Suppressor macrophage treated with lipopolysaccharide for 1 hour (primary cell): ENCODE measurements around the gene FKBP1B.
"Not testable (repeated sequence)": the region's sequence is repeated elsewhere in the genome, so short reads cannot be mapped to it uniquely, and the experiment has no call there.

Experiments
- DNase-seq, 3 donors: peaks; one replicate each; pipeline ENCODE4 v3.0.0-alpha.2; 2020 to 2022

Gene FKBP1B

DNA sequence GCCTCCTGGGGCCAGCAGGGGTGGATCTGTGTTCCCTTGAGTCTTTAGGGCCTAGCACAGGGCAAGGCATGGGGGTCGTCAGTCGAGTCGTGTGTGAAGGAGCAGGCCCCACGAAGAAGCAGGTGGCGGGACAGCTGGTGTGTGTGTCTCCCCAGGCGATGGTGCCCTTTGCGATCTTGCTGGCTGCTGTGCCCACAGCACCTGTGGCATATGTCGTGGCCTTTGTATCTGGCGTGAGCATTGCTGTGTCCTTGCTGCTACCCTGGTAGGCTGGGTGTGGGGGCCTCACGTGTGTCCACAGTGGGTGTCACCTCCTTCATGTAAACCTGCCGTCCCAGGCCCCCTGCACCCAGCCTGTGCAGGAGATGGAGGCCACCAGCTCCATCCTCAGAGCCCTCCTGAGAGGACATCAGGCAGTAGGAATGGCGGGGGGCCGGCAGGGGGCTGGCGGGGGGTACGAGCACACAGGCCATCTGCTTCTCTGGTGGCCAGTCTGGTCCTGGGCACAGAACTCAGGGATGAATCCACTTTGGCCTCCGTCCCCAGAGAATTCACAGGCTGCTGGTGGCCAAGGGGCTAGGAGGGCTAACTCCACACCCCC, 26.5 kb upstream of the FKBP1B start:
- no peak for DNase-seq

DNA sequence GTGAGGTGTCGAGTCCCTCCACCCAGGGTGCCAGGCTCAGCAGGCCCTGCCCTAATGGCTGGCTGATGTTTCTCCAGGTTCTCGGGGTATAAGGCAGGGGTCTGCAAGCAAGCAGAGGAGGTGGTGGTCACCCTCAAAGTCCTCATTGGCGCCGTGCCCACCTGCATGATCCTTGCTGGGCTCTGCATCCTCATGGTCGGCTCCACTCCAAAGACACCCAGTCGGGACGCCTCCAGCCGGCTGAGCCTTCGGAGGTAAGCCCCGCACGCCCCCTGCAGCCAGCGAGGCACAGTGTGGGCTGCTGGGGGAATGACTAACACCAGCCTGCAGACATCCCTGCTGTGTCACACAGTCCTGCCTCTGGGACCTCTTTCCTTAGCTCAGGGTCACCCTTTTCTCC, 25.5 kb upstream of the FKBP1B start:
- DNase-seq = no peak

DNA sequence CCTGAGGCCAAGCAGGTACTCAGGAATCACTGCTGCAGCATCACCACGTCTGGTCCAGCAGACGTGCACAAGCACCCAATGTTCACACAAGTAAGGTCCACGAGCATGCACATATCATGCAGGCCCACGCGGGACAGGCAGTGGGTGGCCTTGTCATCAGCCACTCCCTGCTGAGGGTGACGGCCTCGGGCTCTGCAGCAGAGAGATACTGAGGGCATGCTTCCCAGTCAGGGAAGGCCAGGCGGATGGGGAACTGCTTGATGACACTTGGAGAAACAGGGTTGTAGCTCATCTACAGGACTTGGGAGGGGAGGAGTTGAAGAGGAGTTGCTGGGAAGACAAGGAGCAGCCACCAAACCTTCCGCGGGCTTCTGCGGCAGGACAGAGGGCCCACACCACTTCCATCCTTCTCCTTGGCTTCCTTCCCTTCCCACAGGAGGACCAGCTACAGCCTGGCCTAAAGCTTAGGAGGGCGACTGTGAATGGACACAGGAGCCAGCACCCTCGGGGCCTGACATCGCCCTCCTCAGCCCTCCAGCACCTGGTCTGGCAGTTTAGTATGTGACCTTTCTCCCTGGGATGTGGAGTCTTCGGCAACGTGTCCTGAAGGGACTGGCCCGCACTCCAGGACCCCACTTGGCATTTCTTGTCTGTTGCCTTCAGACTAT, 24.4 kb upstream of the FKBP1B start:
- no peak for DNase-seq

DNA sequence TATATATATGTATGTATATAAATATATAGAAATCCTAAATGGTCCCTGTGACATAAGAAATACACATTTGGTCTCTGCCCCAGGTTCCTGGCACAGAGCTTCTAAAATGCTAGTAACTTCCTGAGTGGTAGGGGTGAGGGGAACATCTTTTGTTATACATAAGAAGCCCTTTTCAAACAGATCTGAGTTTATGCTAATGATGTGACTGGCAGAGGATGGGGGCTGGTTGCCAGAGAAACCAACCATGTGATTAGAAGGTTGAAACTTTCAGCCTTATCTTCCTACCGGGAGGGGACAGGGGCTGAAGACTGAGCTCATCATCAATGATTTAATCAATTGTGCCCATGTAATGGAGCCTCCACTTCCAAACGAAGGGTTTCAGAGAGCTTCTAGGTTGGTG, 23.3 kb upstream of the FKBP1B start:
- DNase-seq = no peak

DNA sequence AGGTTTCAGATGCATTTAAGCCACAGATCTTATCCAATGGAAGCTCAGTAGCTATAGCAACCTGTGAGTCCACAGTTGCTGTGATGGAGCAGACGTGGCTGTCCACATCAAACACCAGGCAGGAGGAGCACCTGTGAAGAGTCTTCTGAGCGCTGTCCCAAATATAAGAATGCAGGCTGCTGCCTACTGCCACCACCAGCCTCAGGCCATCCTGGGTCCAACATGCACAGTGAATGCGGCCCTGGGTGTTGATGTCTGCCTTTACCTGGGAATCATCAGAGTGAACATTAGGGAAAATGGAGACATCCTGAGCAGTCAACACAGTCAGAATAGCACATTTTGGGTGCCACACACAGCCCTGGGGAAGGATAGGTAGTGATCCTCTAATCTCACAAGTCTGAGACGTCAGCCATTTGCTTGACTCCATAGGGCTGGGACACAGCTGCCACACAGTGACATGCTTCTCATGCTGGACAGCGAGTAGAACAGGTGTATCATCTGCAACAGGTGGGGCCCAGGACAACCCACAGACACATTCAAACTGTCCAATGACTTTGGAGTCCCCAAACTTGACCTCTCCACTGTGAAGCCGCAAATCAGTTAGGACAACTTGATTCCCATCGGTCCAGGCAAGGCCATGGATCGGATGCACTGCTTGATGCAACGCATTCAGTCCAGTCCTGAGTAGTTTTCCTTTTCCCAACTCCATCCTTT, 10.6 kb upstream of the FKBP1B start:
- no peak for DNase-seq

DNA sequence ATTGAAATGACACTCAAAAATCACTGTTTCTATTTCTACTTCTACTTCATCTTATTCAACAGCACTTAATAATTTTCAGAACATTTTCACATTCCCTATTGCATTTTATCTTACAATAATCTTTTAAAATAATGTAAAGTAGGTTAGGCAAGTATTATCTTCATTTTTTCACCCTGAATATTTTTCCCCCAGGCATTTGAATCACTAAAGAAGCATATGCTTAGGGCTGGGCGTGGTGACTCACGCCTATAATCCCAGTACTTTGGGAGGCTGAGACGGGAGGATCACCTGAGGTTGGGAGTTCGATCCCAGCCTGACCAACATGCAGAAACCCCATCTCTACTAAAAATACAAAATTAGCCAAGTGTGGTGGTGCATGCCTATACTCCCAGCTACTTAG, 9.0 kb upstream of the FKBP1B start:
- DNase-seq = no peak

DNA sequence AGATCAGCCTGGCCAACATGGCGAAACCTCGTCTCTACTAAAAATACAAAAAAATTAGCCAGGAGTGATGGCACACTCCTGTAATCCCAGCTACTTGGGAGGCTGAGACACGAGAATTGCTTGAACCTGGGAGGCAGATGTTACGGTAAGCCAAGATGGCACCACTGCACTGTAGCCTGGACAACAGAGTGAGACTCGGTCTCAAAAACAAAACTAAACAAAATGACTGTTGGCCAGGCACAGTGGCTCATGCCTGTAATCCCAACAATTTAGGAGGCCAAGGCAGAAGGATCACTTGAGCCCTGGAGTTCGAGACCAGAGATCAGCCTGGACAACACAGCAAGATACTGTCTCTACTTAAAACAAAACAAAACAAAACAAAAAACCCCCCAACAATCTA, 6.4 kb upstream of the FKBP1B start:
- not testable (repeated sequence) for DNase-seq

DNA sequence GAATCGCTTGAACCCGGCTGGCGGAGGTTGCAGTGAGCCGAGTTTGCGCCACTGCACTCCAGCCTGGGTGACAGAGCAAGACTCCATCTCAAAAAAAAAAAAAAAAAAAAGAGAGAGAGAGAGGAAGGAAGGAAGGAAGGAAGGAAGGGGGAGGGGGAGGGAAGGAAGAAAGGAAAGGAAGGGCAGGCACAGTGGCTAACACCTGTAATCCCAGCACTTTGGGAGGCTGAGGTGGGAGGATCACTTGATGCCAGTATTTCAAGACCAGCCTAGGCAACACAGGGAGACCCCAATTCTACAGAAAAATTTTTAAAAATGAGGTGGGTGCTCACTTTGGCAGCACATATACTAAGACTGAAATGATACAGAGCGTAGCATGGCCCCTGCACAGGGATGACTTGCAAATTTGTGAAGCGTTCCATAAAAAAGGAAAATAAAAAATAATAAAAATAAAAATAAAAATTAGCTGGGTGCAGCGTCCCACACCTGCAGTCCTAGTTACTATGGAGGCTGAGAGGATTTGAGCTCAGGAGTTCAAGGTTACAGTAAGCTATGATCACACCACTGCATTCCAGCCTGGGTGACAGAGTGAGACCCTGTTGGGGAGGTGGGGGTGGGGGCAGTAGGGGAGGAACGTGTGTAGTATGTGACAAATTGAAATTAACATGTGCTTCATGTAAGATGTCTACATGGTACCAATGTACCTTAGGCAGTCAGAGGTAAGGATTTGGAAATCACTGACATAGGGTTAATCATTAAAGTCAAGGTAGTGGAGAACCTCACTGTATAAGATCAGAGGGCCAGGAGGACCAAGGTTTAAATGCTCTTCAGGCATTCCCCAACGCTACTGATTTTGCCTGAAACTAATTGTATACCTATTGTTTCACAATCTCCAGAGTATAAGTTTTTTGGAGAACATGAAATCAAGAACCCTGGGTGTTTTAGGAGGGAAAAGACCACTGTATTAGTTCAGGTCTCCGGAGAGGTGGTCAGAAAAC, 3.7 kb upstream of the FKBP1B start:
- no peak for DNase-seq

DNA sequence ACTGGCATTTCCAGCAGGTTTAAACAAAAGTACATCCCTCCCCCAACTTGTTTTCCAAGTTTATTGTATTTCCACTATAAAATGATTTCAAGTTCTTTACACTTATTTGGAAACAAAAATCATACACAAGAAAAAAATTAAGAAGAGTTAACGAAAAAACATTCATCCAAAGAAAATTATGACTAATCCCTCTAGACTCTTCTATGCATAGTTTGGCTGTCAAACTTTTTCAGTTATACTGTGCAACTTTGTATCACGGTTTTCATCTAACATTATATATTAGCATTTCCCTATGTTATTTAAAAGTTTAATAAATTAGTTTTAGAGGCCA, 3.0 kb upstream of the FKBP1B start:
- DNase-seq = peak in 1 of 3 donors; percentile 5

DNA sequence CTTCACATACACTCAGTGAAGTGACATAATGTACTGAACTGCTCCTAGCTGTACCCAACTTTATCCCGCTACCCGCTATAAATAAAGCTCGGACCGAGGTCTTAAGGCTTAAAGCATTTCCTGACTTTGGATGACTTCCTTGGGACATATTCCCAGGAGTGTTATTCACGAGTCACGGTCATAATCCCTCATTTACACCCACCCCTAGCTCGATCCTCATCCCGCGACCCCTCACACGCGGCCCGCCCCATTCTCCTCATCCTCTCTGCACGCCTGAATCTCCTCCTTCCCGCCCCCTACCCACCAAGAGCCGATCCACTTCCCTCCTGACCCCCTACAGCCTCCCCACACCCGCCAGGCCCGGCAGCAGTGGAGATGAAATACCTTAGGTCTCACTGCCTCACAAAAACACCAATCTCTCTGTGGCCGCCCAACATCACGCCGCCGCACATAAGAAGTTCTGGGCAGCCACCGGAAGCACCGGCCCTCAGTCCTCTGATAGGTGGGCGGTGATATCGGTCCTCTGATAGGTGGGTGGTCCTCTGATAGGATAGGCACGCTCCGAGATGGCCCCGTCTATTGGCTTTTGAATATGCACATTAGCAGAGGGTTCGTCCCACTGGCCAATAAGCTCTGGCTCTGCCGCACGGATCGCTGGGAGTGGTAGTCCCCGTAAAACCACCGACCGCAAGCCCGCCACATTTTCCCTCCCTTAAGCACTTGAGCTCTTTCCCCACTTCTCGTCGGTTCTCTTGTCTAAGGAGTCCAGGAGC, 2.4 kb upstream of the FKBP1B start, which contains the start of gene WDCP:
Gene WDCP (minus strand): TSS at position 462 of the 773 bp plus-strand sequence. CDS start 7,897 bp downstream, outside the sequence.
- DNase-seq = peak; percentile 96 to 98 (median 97)

DNA sequence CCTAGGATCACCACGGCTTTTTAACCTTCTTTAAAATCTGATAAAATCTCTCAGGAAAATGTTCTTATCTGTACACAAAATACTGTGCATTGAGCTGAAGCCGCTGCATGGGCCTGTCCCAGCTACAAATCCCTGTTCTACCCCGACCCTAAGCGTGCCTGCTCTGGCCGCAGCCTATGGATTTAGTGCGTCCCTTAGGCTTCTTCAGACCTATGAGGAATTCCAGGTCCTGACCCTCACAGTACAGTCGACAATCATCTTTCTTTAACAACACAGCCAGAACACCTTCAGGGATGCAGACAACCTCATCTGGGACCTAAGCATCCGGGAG, 1.9 kb upstream of the FKBP1B start:
- no peak for DNase-seq

DNA sequence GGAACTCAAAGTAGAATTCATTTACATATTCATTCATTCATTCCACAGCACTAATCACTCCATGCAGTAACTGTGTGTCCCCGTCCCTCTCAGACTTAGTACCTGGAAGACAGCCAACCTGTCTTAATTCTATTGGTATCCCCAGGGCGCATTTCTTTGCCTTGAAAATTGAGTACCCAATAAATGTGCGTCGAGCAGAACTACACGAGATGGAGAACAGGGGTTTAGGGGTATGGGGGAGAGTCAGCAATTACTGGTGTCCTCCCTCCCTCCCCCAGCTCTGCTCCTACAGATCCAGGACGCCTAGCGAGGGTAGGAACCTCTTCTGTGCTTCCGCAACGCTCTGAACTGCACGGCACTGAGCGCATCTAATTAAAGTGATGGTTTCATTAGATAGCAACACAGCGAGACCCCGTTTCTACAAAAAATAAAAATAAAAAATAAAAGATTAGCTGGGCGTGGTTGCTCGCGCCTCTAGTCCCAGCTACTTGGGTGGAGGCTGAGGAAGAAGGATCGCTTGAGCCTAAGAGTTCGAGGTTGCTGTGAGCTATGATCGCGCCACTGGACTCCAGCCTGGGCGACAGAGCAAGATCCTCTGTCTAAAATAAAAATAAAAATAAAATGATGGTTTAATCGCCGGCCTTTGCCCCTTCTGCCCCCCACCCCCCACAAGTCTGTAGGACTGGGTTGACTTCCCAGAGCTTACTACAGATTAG, 614 bp upstream of the FKBP1B start:
- no peak for DNase-seq

DNA sequence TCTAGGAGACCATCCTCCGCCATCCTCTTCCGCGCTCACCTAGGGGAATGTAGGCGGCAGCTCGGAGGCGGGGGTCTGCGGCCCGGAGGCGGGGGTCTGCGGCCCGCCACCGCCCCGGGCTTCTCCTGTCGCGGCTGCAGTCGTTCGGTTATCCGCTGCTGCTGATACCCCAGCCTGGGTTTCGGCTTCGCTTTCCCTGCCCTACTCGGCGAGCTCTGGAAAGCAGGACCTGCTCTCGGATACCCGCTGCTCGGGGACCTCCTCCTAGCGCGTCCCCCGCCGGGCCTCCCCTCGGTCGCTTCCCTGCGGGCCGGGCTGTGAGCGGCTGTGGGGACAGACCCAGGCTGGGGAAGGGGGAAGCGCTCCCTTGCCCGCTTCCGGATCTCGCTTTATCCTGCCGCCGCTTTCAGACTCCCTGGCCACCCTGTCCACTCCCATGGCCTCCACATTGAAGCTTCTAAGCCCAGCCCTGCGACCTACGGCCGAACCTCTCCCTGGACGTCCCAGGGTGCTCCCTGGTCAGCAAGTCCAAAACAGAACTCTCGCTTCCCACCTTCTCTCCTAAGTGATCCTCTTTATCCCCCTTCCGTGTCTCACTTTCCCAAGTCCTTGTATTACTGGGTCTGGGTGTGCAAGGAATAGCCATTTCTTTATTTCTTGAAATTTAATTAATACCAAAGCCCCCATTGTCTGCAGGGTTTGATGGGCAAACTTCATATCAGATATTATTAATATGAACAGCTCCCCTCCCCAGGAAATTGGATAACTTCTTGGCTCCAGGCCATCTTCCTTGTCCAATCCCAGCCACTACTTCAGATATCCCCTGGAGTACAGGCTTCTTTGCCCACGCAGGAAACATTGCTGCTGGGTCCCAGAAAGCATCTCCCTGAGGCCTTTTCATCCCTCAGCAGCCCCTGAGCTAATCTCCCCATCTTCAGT, 769 bp downstream of the FKBP1B start:
- DNase-seq = peak; percentile 33 to 63 (median 41)

DNA sequence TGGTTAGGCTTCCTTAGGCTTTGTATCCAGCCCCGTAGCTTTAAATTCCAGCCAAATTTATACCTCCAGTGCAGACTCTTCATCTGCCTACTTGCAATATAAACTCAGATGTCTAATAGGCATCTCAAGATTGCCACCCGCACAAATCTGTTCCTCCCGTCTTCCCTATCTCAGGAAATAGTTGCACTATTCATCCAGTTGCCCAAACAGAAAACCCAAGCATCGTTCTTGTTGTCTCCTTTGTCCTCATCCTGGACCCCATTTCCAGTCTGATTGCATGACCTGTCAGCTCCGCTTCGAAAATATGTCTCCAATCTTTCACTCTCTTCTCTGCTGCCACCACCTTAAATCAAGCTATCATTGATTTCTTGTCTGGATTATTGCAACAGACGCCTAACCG, 2.3 kb downstream of the FKBP1B start:
- DNase-seq = no peak

DNA sequence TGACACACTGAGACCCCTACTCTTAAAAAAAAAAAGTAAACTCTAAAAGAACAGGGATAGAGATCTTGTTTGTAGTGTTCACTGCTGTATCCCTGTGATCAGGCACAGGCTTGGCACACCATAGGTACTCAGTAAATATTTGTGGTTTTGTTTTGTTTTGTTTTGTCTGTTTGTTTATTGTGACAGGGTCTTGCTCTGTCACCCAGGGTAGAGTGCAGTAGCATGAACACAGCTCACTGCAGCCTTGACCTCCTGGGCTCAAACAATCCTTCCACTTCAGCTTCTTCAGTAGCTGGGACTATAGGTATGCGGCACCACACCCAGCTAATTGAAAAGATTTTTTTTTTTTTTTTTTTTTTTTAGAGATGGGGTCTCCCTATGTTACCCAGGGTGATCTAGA, 3.4 kb downstream of the FKBP1B start:
- no peak for DNase-seq

DNA sequence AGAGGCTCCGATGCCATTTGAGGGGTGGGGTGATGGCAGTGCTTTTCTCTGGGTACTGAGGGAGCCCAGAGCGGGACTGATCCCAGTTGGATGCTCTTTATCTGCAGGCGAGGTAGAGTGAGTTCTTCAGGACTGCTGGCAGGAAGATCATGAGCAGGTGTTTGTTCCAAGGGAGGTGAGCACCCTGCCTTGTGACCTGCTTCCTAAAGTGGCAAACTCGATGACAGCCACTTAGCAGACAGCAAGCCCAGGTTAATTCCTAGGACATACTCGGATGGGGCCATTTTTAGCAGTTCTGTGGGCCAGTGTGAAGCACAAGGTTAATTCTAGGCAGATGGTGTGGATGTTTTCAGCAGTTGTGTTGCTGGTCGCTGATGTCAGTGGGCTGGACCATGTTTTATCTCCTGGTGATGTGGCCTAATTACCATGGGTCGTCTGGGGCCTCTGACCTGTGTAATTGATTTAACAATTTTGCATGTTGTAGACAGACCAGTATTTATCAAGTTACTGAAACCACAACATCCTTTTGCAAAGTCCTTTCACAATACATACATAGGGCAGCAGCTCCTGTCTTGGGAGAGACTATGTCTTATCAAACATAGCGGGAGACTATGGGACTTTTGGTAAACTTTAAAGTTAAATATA, 4.9 kb downstream of the FKBP1B start:
- DNase-seq = no peak

DNA sequence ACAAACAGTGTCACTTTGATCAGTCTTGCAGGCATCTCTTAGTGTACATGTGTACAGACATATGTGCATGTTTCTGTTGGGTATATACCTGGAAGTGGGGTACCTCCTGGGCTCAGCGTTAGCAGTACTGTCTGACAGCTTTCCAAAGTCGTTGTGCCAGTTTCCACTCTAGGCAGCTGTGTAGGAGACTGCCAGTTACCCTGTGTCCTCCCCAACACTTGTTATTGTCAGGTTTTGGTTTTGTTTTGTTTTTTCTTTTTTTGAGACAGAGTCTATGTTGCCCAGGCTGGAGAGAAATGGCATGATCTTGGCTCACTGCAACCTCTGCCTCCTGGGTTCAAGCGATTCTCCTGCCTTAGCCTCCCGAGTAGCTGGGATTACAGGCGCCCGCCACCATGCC, 6.2 kb downstream of the FKBP1B start:
- DNase-seq = no peak

DNA sequence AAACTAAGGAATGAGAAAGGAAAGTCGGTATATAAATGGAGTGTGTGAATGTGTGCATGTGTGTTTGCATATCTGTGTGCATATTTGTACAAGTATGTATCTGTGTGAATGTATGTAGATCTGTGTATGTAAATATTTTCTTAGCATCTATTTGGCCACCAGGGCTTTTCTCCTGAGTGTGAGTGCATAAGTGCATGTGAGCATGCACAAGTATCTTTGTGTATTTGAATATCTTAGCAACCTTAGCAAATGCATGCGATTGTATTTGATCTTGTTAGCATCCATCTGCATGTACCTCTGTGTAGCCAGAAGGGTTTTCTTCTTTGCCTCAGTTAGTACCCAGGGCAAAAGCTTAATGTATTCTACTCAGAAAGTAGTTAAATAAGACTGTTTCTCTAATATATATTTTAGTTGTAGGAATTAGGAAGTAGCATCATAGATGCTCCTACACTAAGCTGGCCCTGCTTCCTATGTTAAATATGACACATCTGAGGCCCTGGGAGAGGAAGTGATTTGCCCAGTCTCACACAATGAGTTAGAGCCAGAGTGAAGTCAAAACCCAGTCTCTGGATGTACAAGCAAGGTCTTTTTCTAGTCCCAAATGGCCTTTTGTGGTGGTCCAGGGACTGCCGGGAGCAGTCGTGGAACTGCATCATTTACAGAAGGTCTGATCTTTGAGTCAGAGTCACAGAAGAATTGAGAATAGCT, 9.2 kb downstream of the FKBP1B start:
- DNase-seq = peak in 2 of 3 donors; percentile 27 to 48

DNA sequence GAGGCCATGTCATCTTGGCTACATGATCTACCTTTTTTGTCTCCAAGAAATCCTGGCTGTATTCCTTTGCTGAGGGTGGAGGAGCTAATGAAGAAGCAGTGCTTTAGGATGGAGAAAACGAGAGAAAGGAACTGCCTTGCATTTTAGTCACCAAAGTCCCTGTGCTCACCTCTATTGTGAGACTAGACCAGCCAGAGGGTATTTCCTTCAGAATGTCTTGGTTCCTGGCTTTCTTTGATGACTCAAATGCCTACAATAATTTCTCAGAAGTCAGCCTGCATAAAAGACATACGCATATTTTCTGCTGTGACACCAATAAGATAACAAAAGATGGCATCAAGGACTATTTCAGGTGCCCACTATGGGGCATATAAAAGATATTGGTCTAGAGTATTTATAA, 15.8 kb downstream of the FKBP1B start:
- DNase-seq = no peak
